Left ventricle myocardium inferior (tissue), 1 donor: ENCODE results near the gene TSPAN15. TPM values are rescaled to one million over a fixed set of nuclear protein-coding genes. Genes with fewer than 3 reads are reported as not detected.

ENCODE experiments used
- DNase-seq: peaks from one replicate; pipeline ENCODE4 v3.0.0-alpha.2; 2020
- H3K27ac ChIP-seq: fragments of 200-600 bp; replicated peaks from 2 replicates; pipeline ENCODE4 v1.8.0; 2021
- H3K27me3 ChIP-seq: fragments of 200-600 bp; 2 replicates; pipeline ENCODE4 v1.8.0; 2021; ENCODE audit warnings: low read depth
- H3K36me3 ChIP-seq: fragments of 200-600 bp; 2 replicates; pipeline ENCODE4 v1.8.0; 2021
- H3K4me1 ChIP-seq: fragments of 200-600 bp; 2 replicates; pipeline ENCODE4 v1.8.0; 2021
- H3K4me3 ChIP-seq: fragments of 200-600 bp; 2 replicates; pipeline ENCODE4 v1.8.0; 2021; ENCODE audit warnings: mild to moderate bottlenecking, moderate library complexity
- H3K9me3 ChIP-seq: fragments of 200-600 bp; replicated peaks from 2 replicates; pipeline ENCODE4 v1.8.0; 2021
- CTCF ChIP-seq: fragments of 200-600 bp; IDR thresholded peaks from 2 replicates; pipeline ENCODE4 v1.8.0; 2021; ENCODE audit warnings: antibody characterized with exemption, mild to moderate bottlenecking, borderline replicate concordance
- intact Hi-C: fragments of 100-400 bp; cut with micrococcal nuclease; formaldehyde crosslinking; loops from one replicate; pipeline ENCODE4 v1.11.0; 2022
- total RNA-seq: library from RNA; stranded (reverse); fragmentation: NEBNext Ultra II Directional; extraction: Animal tissue kit (Norgen Biotek cat#: 25700); gene quantifications from one replicate; pipeline ENCODE4 v1.2.1, GENCODE V29; 2021
- donor health status: DM: no; HTN: yes; CAD: no; lungs with severe emphysema.

The TSPAN15 gene
- total RNA-seq, 1 donor from 2014 or later: 6.8 TPM

GRCh38 chr10:69409176-69409495 lies 42.1 kb upstream of the TSPAN15 start:
- no peaks in the 10 kb centered on the region for H3K36me3 ChIP-seq
- no peaks in the 10 kb centered on the region for H3K9me3 ChIP-seq
- peak overlapping the region; percentile 62 for H3K4me3 ChIP-seq
- H3K4me1 ChIP-seq: peaks cover 60% of the 10 kb centered on the region
- peak overlapping the region; percentile 92 for H3K27ac ChIP-seq
- TF ChIP-seq CTCF: no peak
- no peak for DNase-seq
- no peaks in the 10 kb centered on the region for H3K27me3 ChIP-seq
- intact Hi-C loops: no loop called here

GRCh38 chr10:69409968-69410367 lies 41.3 kb upstream of the TSPAN15 start:
- Histone ChIP-seq H3K27me3 (no peaks in the 10 kb centered on the region), H3K27ac (peak overlapping the region; percentile 92), H3K4me3 (no peak overlapping the region), H3K4me1 (peaks cover 59% of the 10 kb centered on the region), H3K36me3 (no peaks in the 10 kb centered on the region), H3K9me3 (no peaks in the 10 kb centered on the region)
- no peak for TF ChIP-seq CTCF
- DNase-seq: no peak
- intact Hi-C loops: no loop called here

GRCh38 chr10:69410487-69410886 lies 40.8 kb upstream of the TSPAN15 start:
- TF ChIP-seq CTCF: no peak
- Histone ChIP-seq H3K27ac (peak overlapping the region; percentile 92), H3K36me3 (no peaks in the 10 kb centered on the region), H3K27me3 (no peaks in the 10 kb centered on the region), H3K9me3 (no peaks in the 10 kb centered on the region), H3K4me1 (peaks cover 53% of the 10 kb centered on the region), H3K4me3 (no peak overlapping the region)
- DNase-seq: no peak
- intact Hi-C loops: no loop called here

GRCh38 chr10:69411476-69411875 lies 39.8 kb upstream of the TSPAN15 start:
- H3K9me3 ChIP-seq: no peaks in the 10 kb centered on the region
- intact Hi-C loops: no loop called here
- no peak for DNase-seq
- TF ChIP-seq CTCF: no peak
- no peak overlapping the region for H3K4me3 ChIP-seq
- H3K4me1 ChIP-seq: peaks cover 44% of the 10 kb centered on the region
- H3K36me3 ChIP-seq: no peaks in the 10 kb centered on the region
- peak overlapping the region; percentile 92 for H3K27ac ChIP-seq
- no peaks in the 10 kb centered on the region for H3K27me3 ChIP-seq

GRCh38 chr10:69412232-69412790 lies 39.0 kb upstream of the TSPAN15 start:
- intact Hi-C loops: no loop called here
- Histone ChIP-seq H3K9me3 (no peaks in the 10 kb centered on the region), H3K36me3 (no peaks in the 10 kb centered on the region), H3K4me3 (no peak overlapping the region), H3K27me3 (no peaks in the 10 kb centered on the region), H3K4me1 (peaks cover 35% of the 10 kb centered on the region), H3K27ac (peak overlapping the region; percentile 64)
- no peak for TF ChIP-seq CTCF
- DNase-seq: no peak
